ENCODE measurements around the gene SMIM36.
"Not testable (repeated sequence)": the region's sequence is repeated elsewhere in the genome, so short reads cannot be mapped to it uniquely, and the experiment has no call there.

The SMIM36 gene

GRCh38 chr17:55416000-55416399 lies 95.3 kb downstream of the SMIM36 start:
- no peak for ATAC-seq (replicated peaks)
- H3K27me3 Mint-ChIP-seq: no peaks in the 10 kb centered on the region
- H3K9me3 Mint-ChIP-seq: no peaks in the 10 kb centered on the region
- H3K4me3 Mint-ChIP-seq: no peak overlapping the region
- DNase-seq: no peak
- H3K4me1 Mint-ChIP-seq: peaks cover 37 to 46% of the 10 kb centered on the region in 2 donors
- peaks cover 34 to 46% of the 10 kb centered on the region in 2 donors for H3K36me3 Mint-ChIP-seq
- H3K27ac Mint-ChIP-seq: no peak overlapping the region

- Mint-ChIP-seq H3K27me3 (no peaks in the 10 kb centered on the region), H3K36me3 (peaks cover 38 to 51% of the 10 kb centered on the region in 2 donors), H3K4me1 (peaks cover 35 to 40% of the 10 kb centered on the region in 2 donors), H3K9me3 (no peaks in the 10 kb centered on the region), H3K4me3 (no peak overlapping the region), H3K27ac (no peak overlapping the region)
- DNase-seq (no peak), ATAC-seq (replicated peaks) (no peak)
These were observed 96.3 kb downstream of the SMIM36 start for GRCh38 chr17:55414983-55415382.

GRCh38 chr17:55413825-55414489 lies 97.3 kb downstream of the SMIM36 start:
- DNase-seq: no peak
- Mint-ChIP-seq H3K27ac (no peak overlapping the region), H3K4me1 (peaks cover 25 to 30% of the 10 kb centered on the region in 2 donors), H3K27me3 (no peaks in the 10 kb centered on the region), H3K4me3 (no peak overlapping the region), H3K9me3 (no peaks in the 10 kb centered on the region), H3K36me3 (peaks cover 32 to 46% of the 10 kb centered on the region in 2 donors)
- no peak for ATAC-seq (replicated peaks)

- Mint-ChIP-seq H3K4me3 (no peak overlapping the region), H3K4me1 (peaks cover 8 to 12% of the 10 kb centered on the region in 2 donors), H3K36me3 (peaks cover 27 to 34% of the 10 kb centered on the region in 2 donors), H3K27me3 (no peaks in the 10 kb centered on the region), H3K27ac (no peak overlapping the region), H3K9me3 (no peaks in the 10 kb centered on the region)
- no peak for DNase-seq
- ATAC-seq (replicated peaks): no peak
These were observed 99.8 kb downstream of the SMIM36 start for GRCh38 chr17:55411463-55411855.

- no peak overlapping the region for H3K4me3 Mint-ChIP-seq
- H3K9me3 Mint-ChIP-seq: no peaks in the 10 kb centered on the region
- ATAC-seq (replicated peaks) (no peak), DNase-seq (no peak)
- H3K27me3 Mint-ChIP-seq: no peaks in the 10 kb centered on the region
- peaks cover 8 to 11% of the 10 kb centered on the region in 2 donors for H3K4me1 Mint-ChIP-seq
- H3K27ac Mint-ChIP-seq: no peak overlapping the region
- H3K36me3 Mint-ChIP-seq: peaks cover 32 to 37% of the 10 kb centered on the region in 2 donors
These were observed 100.4 kb downstream of the SMIM36 start for GRCh38 chr17:55410722-55411462.

- Mint-ChIP-seq H3K36me3 (peaks cover 36 to 38% of the 10 kb centered on the region in 2 donors), H3K27ac (peak overlapping the region; percentile 9), H3K9me3 (no peaks in the 10 kb centered on the region), H3K4me3 (no peak overlapping the region), H3K27me3 (no peaks in the 10 kb centered on the region), H3K4me1 (peaks cover 3 to 5% of the 10 kb centered on the region in 2 donors)
- ATAC-seq (replicated peaks) (peak in 1 of 2 donors; percentile 34), DNase-seq (no peak)
These were observed 102.0 kb downstream of the SMIM36 start for GRCh38 chr17:55409030-55409800.

GRCh38 chr17:55407641-55408566 lies 103.3 kb downstream of the SMIM36 start:
- DNase-seq (no peak), ATAC-seq (replicated peaks) (no peak)
- Mint-ChIP-seq H3K4me1 (peaks cover 3 to 5% of the 10 kb centered on the region in 2 donors), H3K36me3 (peaks cover 40 to 42% of the 10 kb centered on the region in 2 donors), H3K27ac (no peak overlapping the region), H3K4me3 (no peak overlapping the region), H3K27me3 (no peaks in the 10 kb centered on the region), H3K9me3 (no peaks in the 10 kb centered on the region)

- DNase-seq (no peak), ATAC-seq (replicated peaks) (no peak)
- peaks cover 3 to 5% of the 10 kb centered on the region in 2 donors for H3K4me1 Mint-ChIP-seq
- no peaks in the 10 kb centered on the region for H3K9me3 Mint-ChIP-seq
- H3K36me3 Mint-ChIP-seq: peaks cover 39 to 47% of the 10 kb centered on the region in 2 donors
- H3K27me3 Mint-ChIP-seq: no peaks in the 10 kb centered on the region
- H3K27ac Mint-ChIP-seq: no peak overlapping the region
- no peak overlapping the region for H3K4me3 Mint-ChIP-seq
These were observed 105.7 kb downstream of the SMIM36 start for GRCh38 chr17:55405600-55405999.

GRCh38 chr17:55404197-55404596 lies 107.1 kb downstream of the SMIM36 start:
- not testable (repeated sequence) for H3K27me3 Mint-ChIP-seq; H3K4me3 Mint-ChIP-seq; H3K4me1 Mint-ChIP-seq; H3K27ac Mint-ChIP-seq; H3K9me3 Mint-ChIP-seq; DNase-seq; ATAC-seq (replicated peaks)
- H3K36me3 Mint-ChIP-seq: peaks cover 43 to 54% of the 10 kb centered on the region in 2 donors

- Mint-ChIP-seq H3K27me3 (no peaks in the 10 kb centered on the region), H3K4me3 (no peak overlapping the region), H3K9me3 (no peaks in the 10 kb centered on the region), H3K36me3 (peaks cover 48 to 63% of the 10 kb centered on the region in 2 donors), H3K4me1 (peaks cover 1 to 2% of the 10 kb centered on the region in 2 donors), H3K27ac (no peak overlapping the region)
- ATAC-seq (replicated peaks) (no peak), DNase-seq (no peak)
These were observed 108.9 kb downstream of the SMIM36 start for GRCh38 chr17:55402374-55402773.

Measured in stimulated activated naive B cell treated with anti-CD40 and anti-IgM and Interleukin-4, amounts not matched to agents 10 μg/mL and 1 μg/mL and 100 μg/mL, for 72 hours (primary cell).